Smooth muscle cell (in vitro differentiated cells): Measurements from ENCODE around the gene FGD2. TPM values are rescaled to one million over a fixed set of nuclear protein-coding genes. Genes with fewer than 3 reads are reported as not detected.
"Not testable (repeated sequence)": the region's sequence is repeated elsewhere in the genome, so short reads cannot be mapped to it uniquely, and the experiment has no call there.

ENCODE experiments used
- DNase-seq: peaks from one replicate; lab custom pipeline; 2025; ENCODE audit not compliant: unreplicated experiment; lab: John Stamatoyannopoulos, UW
- H2AFZ ChIP-seq: fragments of 200-600 bp; sonication (generic); 2 replicates; pipeline ENCODE4 v1.6.0; 2016; ENCODE audit warnings: antibody characterized with exemption, low read depth, mild to moderate bottlenecking
- H3F3A ChIP-seq: fragments of 200-600 bp; sonication (generic); 2 replicates; pipeline ENCODE4 v1.6.0; 2017; ENCODE audit warnings: antibody characterized with exemption, low read depth
- H3K27ac ChIP-seq: fragments of 200-600 bp; sonication (generic); 2 replicates; pipeline ENCODE4 v1.5.1; 2016; ENCODE audit warnings: low read depth, mild to moderate bottlenecking
- H3K27me3 ChIP-seq: fragments of 200-600 bp; sonication (generic); 2 replicates; pipeline ENCODE4 v1.6.1; 2016; ENCODE audit warnings: low read depth, mild to moderate bottlenecking
- H3K36me3 ChIP-seq: fragments of 200-600 bp; sonication (generic); 2 replicates; pipeline ENCODE4 v1.5.1; 2016; ENCODE audit warnings: low read depth
- H3K4me1 ChIP-seq: fragments of 200-600 bp; sonication (generic); 2 replicates; pipeline ENCODE4 v1.5.1; 2016; ENCODE audit warnings: low read depth
- H3K4me2 ChIP-seq: fragments of 200-600 bp; sonication (generic); 2 replicates; pipeline ENCODE4 v1.6.0; 2016; ENCODE audit warnings: mild to moderate bottlenecking
- H3K4me3 ChIP-seq: fragments of 200-600 bp; sonication (generic); 2 replicates; pipeline ENCODE4 v1.5.1; 2016; ENCODE audit warnings: mild to moderate bottlenecking
- H3K79me2 ChIP-seq: fragments of 200-600 bp; sonication (generic); 2 replicates; pipeline ENCODE4 v1.6.0; 2016; ENCODE audit warnings: low read depth, mild to moderate bottlenecking
- H3K9ac ChIP-seq: fragments of 200-600 bp; sonication (generic); 2 replicates; pipeline ENCODE4 v1.6.0; 2016; ENCODE audit warnings: low read depth
- H3K9me3 ChIP-seq: fragments of 200-600 bp; sonication (generic); replicated peaks from 2 replicates; pipeline ENCODE4 v1.5.1; 2016; ENCODE audit warnings: low read depth
- H4K20me1 ChIP-seq: fragments of 200-600 bp; sonication (generic); 2 replicates; pipeline ENCODE4 v1.6.0; 2016; ENCODE audit warnings: low read depth
- CTCF ChIP-seq: fragments of 200-600 bp; sonication (generic); IDR thresholded peaks from 2 replicates; pipeline ENCODE4 v1.5.1; 2017; ENCODE audit warnings: borderline replicate concordance, mild to moderate bottlenecking, antibody characterized with exemption; ENCODE audit not compliant: insufficient read depth, poor library complexity, severe bottlenecking
- WGBS: methylation state at CpG from one replicate; pipeline ENCODE4 v1.1.7; 2016; ENCODE audit warnings: low lambda C conversion rate; 5-methylcytosine and 5-hydroxymethylcytosine counted together
- polyA plus RNA-seq: library from polyadenylated mRNA; unstranded; fragments of >200 nt; fragmentation: Nextera tagmentation; extraction: Ambion mirVana; gene quantifications from 2 replicates; pipeline ENCODE4 v1.2.1, GENCODE V29; 2016
- total RNA-seq: library from RNA; depleted of rRNA; stranded (reverse); fragments of >200 nt; gene quantifications from 2 replicates; pipeline ENCODE4 v1.2.3, GENCODE V29; 2014

FGD2 gene
- total and polyA plus RNA-seq, 2 experiments from 2014 or later, result not detected

- Histone ChIP-seq H3K4me2 (no peak overlapping the region), H3K9ac (no peak overlapping the region), H3K4me3 (no peak overlapping the region), H3K27ac (no peak overlapping the region), H4K20me1 (no peaks in the 10 kb centered on the region), H3K9me3 (no peaks in the 10 kb centered on the region), H3K4me1 (no peaks in the 10 kb centered on the region), H3K79me2 (no peaks in the 10 kb centered on the region), H3F3A (no peaks in the 10 kb centered on the region), H3K36me3 (no peaks in the 10 kb centered on the region), H3K27me3 (no peaks in the 10 kb centered on the region), H2AFZ (no peak overlapping the region)
- no peak for TF ChIP-seq CTCF
- WGBS, result 98% methylated on average over 4 of the region's 4 CpGs
- DNase-seq, result no peak
These were observed 34.5 kb downstream of the FGD2 start for GRCh38 chr6:37039958-37040357.

GRCh38 chr6:37041521-37041920 lies 36.1 kb downstream of the FGD2 start:
- Histone ChIP-seq H3K4me3 (no peak overlapping the region), H2AFZ (no peak overlapping the region), H3K36me3 (no peaks in the 10 kb centered on the region), H3K79me2 (no peaks in the 10 kb centered on the region), H3K4me1 (no peaks in the 10 kb centered on the region), H3F3A (no peaks in the 10 kb centered on the region), H3K27ac (no peak overlapping the region), H3K4me2 (no peak overlapping the region), H3K9ac (no peak overlapping the region), H3K27me3 (no peaks in the 10 kb centered on the region), H4K20me1 (no peaks in the 10 kb centered on the region), H3K9me3 (no peaks in the 10 kb centered on the region)
- 95% methylated on average over 6 of the region's 6 CpGs for WGBS
- DNase-seq, result no peak
- TF ChIP-seq CTCF, result no peak

DNA sequence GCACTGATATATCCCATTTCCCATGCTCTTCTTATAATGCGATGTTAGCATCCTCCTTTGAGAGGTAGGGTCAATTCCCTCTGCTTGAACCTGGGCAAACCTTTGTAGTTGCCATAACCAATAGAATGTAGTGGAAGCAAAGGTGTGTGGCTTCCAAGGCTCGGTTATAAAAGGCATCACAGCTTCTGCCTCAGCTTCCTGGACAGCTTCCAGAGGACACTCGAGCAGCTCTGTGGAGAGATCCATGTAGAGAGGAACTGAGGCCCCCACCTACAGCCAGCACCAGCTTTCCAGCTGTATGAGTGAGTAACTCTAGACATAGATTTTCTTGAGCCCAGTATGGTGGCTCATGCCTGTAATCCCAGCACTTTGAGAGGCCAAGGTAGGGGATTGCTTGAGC lies 36.7 kb downstream of the FGD2 start:
- no peaks in the 10 kb centered on the region for H3K9me3 ChIP-seq
- no peak overlapping the region for H3K27ac ChIP-seq
- no peaks in the 10 kb centered on the region for H3F3A ChIP-seq
- H3K4me1 ChIP-seq, result no peaks in the 10 kb centered on the region
- H3K9ac ChIP-seq, result no peak overlapping the region
- DNase-seq, result no peak
- H3K79me2 ChIP-seq, result no peaks in the 10 kb centered on the region
- 72% methylated on average over 3 of the region's 3 CpGs for WGBS
- no peaks in the 10 kb centered on the region for H4K20me1 ChIP-seq
- no peaks in the 10 kb centered on the region for H3K27me3 ChIP-seq
- no peak overlapping the region for H3K4me3 ChIP-seq
- TF ChIP-seq CTCF, result no peak
- H3K36me3 ChIP-seq, result no peaks in the 10 kb centered on the region
- H3K4me2 ChIP-seq, result no peak overlapping the region
- H2AFZ ChIP-seq, result no peak overlapping the region

DNA sequence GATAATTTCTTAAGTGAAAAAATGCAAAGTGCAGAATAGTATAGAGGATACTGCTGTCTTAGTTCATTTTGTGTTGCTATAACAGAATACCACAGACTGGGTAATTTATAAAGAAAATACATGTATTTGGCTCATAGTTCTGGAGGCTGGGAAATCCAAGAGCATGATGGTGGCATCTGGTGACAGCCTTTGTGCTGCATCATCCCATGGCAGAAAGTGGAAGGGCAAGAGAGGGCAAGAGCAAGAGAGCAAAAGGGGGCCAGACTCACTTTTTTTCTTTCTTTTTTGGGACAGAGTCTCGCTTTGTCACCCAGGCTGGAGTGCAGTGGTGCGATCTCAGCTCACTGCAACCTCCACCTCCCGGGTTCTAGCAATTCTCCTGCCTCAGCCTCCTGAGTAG lies 37.6 kb downstream of the FGD2 start:
- H3F3A ChIP-seq, H2AFZ ChIP-seq, H4K20me1 ChIP-seq, H3K27me3 ChIP-seq, H3K36me3 ChIP-seq, H3K4me1 ChIP-seq, H3K4me3 ChIP-seq, H3K27ac ChIP-seq, DNase-seq, H3K9me3 ChIP-seq, H3K79me2 ChIP-seq, H3K4me2 ChIP-seq, H3K9ac ChIP-seq: not testable (repeated sequence)
- 87% methylated on average over 3 of the region's 3 CpGs for WGBS
